Neural cell (in vitro differentiated cells): ENCODE measurements around the gene ARRDC2.

ENCODE experiments used
- CTCF ChIP-seq: fragments of 450-650 bp; IDR thresholded peaks from 2 replicates; pipeline ENCODE4 v1.5.1; 2014; ENCODE audit warnings: antibody characterized with exemption, mild to moderate bottlenecking, moderate library complexity; ENCODE audit not compliant: poor library complexity, severe bottlenecking
- EP300 ChIP-seq: fragments of 450-650 bp; conservative IDR thresholded peaks from 2 replicates; pipeline ENCODE4 v1.6.1; 2014; ENCODE audit warnings: antibody characterized with exemption, mild to moderate bottlenecking, moderate library complexity; ENCODE audit not compliant: poor library complexity, severe bottlenecking
- EZH2 ChIP-seq: fragments of 200-600, 300-800 bp; shearing (Covaris generic), sonication (generic); IDR thresholded peaks from 2 replicates; pipeline ENCODE4 v1.6.1; 2014; ENCODE audit warnings: antibody characterized with exemption, low read length, borderline replicate concordance, mild to moderate bottlenecking; ENCODE audit not compliant: insufficient read depth, poor library complexity, severe bottlenecking
- MXI1 ChIP-seq: fragments of 450-650 bp; conservative IDR thresholded peaks from 2 replicates; pipeline ENCODE4 v1.6.1; 2014; ENCODE audit warnings: antibody characterized with exemption, mild to moderate bottlenecking; ENCODE audit not compliant: poor library complexity, severe bottlenecking
- POLR2AphosphoS5 ChIP-seq: IDR thresholded peaks from 2 replicates; pipeline ENCODE4 v1.6.1; 2012
- RAD21 ChIP-seq: fragments of 450-650 bp; conservative IDR thresholded peaks from 2 replicates; pipeline ENCODE4 v1.6.1; 2014; ENCODE audit warnings: antibody characterized with exemption, mild to moderate bottlenecking, moderate library complexity
- SMC3 ChIP-seq: fragments of 450-650 bp; conservative IDR thresholded peaks from 2 replicates; pipeline ENCODE4 v1.6.1; 2014; ENCODE audit warnings: antibody characterized with exemption, mild to moderate bottlenecking, moderate library complexity; ENCODE audit not compliant: poor library complexity
- TAF1 ChIP-seq: IDR thresholded peaks from 2 replicates; pipeline ENCODE4 v1.6.1; 2012; ENCODE audit warnings: low read depth
- TF ChIP-seq, protein P1 (sequence below): IDR thresholded peaks from 2 replicates; pipeline ENCODE4 v1.6.1; 2012; ENCODE audit warnings: borderline replicate concordance

- TF ChIP-seq CTCF (no peak), SMC3 (no peak), TAF1 (no peak), POLR2AphosphoS5 (no peak), RAD21 (no peak), MXI1 (no peak), EP300 (no peak), EZH2 (no peak)
- TF ChIP-seq, protein P1, sequence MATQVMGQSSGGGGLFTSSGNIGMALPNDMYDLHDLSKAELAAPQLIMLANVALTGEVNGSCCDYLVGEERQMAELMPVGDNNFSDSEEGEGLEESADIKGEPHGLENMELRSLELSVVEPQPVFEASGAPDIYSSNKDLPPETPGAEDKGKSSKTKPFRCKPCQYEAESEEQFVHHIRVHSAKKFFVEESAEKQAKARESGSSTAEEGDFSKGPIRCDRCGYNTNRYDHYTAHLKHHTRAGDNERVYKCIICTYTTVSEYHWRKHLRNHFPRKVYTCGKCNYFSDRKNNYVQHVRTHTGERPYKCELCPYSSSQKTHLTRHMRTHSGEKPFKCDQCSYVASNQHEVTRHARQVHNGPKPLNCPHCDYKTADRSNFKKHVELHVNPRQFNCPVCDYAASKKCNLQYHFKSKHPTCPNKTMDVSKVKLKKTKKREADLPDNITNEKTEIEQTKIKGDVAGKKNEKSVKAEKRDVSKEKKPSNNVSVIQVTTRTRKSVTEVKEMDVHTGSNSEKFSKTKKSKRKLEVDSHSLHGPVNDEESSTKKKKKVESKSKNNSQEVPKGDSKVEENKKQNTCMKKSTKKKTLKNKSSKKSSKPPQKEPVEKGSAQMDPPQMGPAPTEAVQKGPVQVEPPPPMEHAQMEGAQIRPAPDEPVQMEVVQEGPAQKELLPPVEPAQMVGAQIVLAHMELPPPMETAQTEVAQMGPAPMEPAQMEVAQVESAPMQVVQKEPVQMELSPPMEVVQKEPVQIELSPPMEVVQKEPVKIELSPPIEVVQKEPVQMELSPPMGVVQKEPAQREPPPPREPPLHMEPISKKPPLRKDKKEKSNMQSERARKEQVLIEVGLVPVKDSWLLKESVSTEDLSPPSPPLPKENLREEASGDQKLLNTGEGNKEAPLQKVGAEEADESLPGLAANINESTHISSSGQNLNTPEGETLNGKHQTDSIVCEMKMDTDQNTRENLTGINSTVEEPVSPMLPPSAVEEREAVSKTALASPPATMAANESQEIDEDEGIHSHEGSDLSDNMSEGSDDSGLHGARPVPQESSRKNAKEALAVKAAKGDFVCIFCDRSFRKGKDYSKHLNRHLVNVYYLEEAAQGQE, result no peak
Measured at GRCh38 chr19:18053576-18054219, 45.7 kb downstream of the ARRDC2 start.
